GM12878 (cell line): ENCODE measurements around the gene BRD2.

Source experiments
- EZH2 ChIP-seq: IDR thresholded peaks from 2 replicates; pipeline ENCODE4 v1.6.1; 2012; ENCODE audit warnings: low read depth, mild to moderate bottlenecking, control low read depth, inconsistent platforms, low read length, borderline replicate concordance; ENCODE audit not compliant: control insufficient read depth
- FOS ChIP-seq: IDR thresholded peaks from 3 replicates; pipeline ENCODE4 v1.6.1; 2011; ENCODE audit warnings: borderline replicate concordance; ENCODE audit not compliant: insufficient read length; ENCODE audit errors: extremely low read depth
- HDAC6 ChIP-seq: fragments of 200-600 bp; sonication (generic); IDR thresholded peaks from one replicate; pipeline ENCODE4 v1.8.0; 2017; ENCODE audit warnings: antibody characterized with exemption; ENCODE audit not compliant: unreplicated experiment
- KAT2A ChIP-seq: conservative IDR thresholded peaks from 2 replicates; pipeline ENCODE4 v1.6.1; 2011; ENCODE audit warnings: low read depth, low read length; ENCODE audit not compliant: control insufficient read depth
- PML ChIP-seq: IDR thresholded peaks from 2 replicates; pipeline ENCODE4 v1.6.1; 2012; ENCODE audit warnings: low read length, inconsistent platforms
- POLR2A ChIP-seq: IDR thresholded peaks from 2 replicates; pipeline ENCODE4 v1.6.1; 2011; ENCODE audit warnings: low read depth, mild to moderate bottlenecking, low read length
- RELA ChIP-seq: fragments of 450-650 bp; IDR thresholded peaks from 2 replicates; pipeline ENCODE4 v1.8.0; 2014; ENCODE audit warnings: borderline replicate concordance; ENCODE audit not compliant: partially characterized antibody
- STAT1 ChIP-seq: fragments of 450-650 bp; conservative IDR thresholded peaks from 2 replicates; pipeline ENCODE4 v1.6.1; 2014; ENCODE audit warnings: antibody characterized with exemption, mild to moderate bottlenecking
- SUZ12 ChIP-seq: fragments of 200-600 bp; sonication (generic); IDR thresholded peaks from one replicate; pipeline ENCODE4 v1.6.1; 2018; ENCODE audit warnings: antibody characterized with exemption, mild to moderate bottlenecking; ENCODE audit not compliant: unreplicated experiment
- TARDBP ChIP-seq: IDR thresholded peaks from 2 replicates; pipeline ENCODE4 v1.6.1; 2016; ENCODE audit warnings: borderline replicate concordance
- YY1 ChIP-seq: IDR thresholded peaks from 2 replicates; pipeline ENCODE4 v1.6.1; 2011; ENCODE audit warnings: low read depth, mild to moderate bottlenecking, low read length
- ZNF384 ChIP-seq: IDR thresholded peaks from 2 replicates; pipeline ENCODE4 v1.6.1; 2012; ENCODE audit warnings: low read depth, mild to moderate bottlenecking, low read length, improper control_type of control experiment, borderline replicate concordance
- TF ChIP-seq, protein P1 (sequence below), 3 experiments: IDR thresholded peaks in 2 of 3; conservative IDR thresholded peaks in 1 of 3; 2 replicates each; pipeline ENCODE4 v1.5.1; 2011; ENCODE audit warnings: low read depth in 3 of 3, low read length in 3 of 3, mild to moderate bottlenecking in 3 of 3, control low read depth in 2 of 3, moderate library complexity in 2 of 3, inconsistent platforms in 1 of 3, mixed read lengths in 1 of 3; ENCODE audit not compliant: control insufficient read depth in 2 of 3, insufficient read depth in 1 of 3; ENCODE audit errors: extremely low read depth in 1 of 3
- TF ChIP-seq, protein P2 (sequence below): IDR thresholded peaks from 2 replicates; pipeline ENCODE4 v1.6.1; 2012; ENCODE audit warnings: low read length, inconsistent platforms

- TF ChIP-seq, protein P1, sequence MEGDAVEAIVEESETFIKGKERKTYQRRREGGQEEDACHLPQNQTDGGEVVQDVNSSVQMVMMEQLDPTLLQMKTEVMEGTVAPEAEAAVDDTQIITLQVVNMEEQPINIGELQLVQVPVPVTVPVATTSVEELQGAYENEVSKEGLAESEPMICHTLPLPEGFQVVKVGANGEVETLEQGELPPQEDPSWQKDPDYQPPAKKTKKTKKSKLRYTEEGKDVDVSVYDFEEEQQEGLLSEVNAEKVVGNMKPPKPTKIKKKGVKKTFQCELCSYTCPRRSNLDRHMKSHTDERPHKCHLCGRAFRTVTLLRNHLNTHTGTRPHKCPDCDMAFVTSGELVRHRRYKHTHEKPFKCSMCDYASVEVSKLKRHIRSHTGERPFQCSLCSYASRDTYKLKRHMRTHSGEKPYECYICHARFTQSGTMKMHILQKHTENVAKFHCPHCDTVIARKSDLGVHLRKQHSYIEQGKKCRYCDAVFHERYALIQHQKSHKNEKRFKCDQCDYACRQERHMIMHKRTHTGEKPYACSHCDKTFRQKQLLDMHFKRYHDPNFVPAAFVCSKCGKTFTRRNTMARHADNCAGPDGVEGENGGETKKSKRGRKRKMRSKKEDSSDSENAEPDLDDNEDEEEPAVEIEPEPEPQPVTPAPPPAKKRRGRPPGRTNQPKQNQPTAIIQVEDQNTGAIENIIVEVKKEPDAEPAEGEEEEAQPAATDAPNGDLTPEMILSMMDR (IDR thresholded peaks at IDR 0.05 in 2 of 3, conservative IDR thresholded peaks at IDR 0.05 in 1 of 3; ENCODE audit: control insufficient read depth in 2 of 3, extremely low read depth in 1 of 3, insufficient read depth in 1 of 3, low read depth in 3 of 3, low read length in 3 of 3), result no peak
- no peak for TF ChIP-seq POLR2A
- no peak for TF ChIP-seq KAT2A
- no peak for TF ChIP-seq STAT1
- no peak for TF ChIP-seq TARDBP
- TF ChIP-seq SUZ12, result no peak
- no peak for TF ChIP-seq ZNF384
- no peak for TF ChIP-seq EZH2
- TF ChIP-seq, protein P2, sequence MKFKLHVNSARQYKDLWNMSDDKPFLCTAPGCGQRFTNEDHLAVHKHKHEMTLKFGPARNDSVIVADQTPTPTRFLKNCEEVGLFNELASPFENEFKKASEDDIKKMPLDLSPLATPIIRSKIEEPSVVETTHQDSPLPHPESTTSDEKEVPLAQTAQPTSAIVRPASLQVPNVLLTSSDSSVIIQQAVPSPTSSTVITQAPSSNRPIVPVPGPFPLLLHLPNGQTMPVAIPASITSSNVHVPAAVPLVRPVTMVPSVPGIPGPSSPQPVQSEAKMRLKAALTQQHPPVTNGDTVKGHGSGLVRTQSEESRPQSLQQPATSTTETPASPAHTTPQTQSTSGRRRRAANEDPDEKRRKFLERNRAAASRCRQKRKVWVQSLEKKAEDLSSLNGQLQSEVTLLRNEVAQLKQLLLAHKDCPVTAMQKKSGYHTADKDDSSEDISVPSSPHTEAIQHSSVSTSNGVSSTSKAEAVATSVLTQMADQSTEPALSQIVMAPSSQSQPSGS, result no peak
- no peak for TF ChIP-seq FOS
- TF ChIP-seq RELA, result no peak
- no peak for TF ChIP-seq HDAC6
- TF ChIP-seq PML, result no peak
- TF ChIP-seq YY1, result no peak
Measured at GRCh38 chr6:33004940-33005339, 36.5 kb downstream of the BRD2 start.
